ENCODE results near the gene KANSL1L.
"Not testable (repeated sequence)": the region's sequence is repeated elsewhere in the genome, so short reads cannot be mapped to it uniquely, and the experiment has no call there.

Gene KANSL1L, protein sequence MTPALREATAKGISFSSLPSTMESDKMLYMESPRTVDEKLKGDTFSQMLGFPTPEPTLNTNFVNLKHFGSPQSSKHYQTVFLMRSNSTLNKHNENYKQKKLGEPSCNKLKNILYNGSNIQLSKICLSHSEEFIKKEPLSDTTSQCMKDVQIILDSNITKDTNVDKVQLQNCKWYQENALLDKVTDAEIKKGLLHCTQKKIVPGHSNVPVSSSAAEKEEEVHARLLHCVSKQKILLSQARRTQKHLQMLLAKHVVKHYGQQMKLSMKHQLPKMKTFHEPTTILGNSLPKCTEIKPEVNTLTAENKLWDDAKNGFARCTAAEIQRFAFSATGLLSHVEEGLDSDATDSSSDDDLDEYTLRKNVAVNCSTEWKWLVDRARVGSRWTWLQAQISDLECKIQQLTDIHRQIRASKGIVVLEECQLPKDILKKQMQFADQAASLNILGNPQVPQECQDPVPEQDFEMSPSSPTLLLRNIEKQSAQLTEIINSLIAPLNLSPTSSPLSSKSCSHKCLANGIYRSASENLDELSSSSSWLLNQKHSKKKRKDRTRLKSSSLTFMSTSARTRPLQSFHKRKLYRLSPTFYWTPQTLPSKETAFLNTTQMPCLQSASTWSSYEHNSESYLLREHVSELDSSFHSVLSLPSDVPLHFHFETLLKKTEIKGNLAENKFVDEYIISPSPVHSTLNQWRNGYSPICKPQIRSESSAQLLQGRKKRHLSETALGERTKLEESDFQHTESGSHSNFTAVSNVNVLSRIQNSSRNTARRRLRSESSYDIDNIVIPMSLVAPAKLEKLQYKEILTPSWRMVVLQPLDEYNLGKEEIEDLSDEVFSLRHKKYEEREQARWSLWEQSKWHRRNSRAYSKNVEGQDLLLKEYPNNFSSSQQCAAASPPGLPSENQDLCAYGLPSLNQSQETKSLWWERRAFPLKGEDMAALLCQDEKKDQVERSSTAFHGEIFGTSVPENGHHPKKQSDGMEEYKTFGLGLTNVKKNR

GRCh38 chr2:210171309-210172218, at the start of gene KANSL1L:
Gene KANSL1L (minus strand): TSS chr2:210171409. CDS start chr2:210154582, 16,827 bp downstream.
- DNase-seq, result peak; percentile 95 to 96

- DNase-seq, result no peak
These were observed 43.9 kb upstream of the KANSL1L start for GRCh38 chr2:210215120-210215519.

DNA sequence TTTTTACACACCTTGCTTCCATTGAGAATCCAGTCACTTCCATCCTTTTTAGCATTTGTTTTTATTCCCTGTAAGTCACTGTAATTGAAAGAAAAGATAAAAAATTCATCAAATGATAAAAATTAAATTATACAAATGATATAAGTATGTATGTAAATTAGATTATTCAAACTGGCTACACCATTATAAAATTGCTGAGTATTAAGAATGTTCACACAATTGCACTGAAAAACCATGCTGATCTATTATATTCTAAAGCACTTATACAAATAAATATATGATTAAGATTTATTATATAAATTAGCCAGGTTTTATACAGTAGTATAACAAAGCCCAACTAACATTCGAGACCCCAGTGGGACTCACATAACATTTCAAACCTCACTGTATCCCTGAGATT, 39.0 kb upstream of the KANSL1L start:
- DNase-seq, result no peak

- no peak for DNase-seq
These were observed 36.7 kb upstream of the KANSL1L start for GRCh38 chr2:210207929-210208328.

GRCh38 chr2:210203558-210203957, 32.3 kb upstream of the KANSL1L start:
- DNase-seq, result no peak

DNA sequence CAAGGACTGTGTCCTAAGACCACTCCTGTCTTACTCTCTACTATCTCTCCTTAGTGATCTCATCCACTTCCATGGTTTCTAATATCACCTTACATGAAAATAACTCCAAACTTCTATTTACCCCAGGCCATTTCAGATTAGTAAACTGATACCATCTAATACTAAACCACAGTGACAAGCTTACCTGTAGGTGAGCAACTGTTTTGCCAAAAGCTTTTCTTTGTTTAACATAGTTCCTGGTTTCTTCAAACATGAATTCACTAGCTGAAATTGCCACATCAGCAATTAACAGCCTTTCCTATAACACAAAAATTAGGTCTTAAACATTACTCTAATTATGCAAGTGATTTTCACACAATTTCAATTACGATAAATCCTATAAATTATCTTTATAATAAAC, 31.9 kb upstream of the KANSL1L start:
- DNase-seq, result no peak

DNA sequence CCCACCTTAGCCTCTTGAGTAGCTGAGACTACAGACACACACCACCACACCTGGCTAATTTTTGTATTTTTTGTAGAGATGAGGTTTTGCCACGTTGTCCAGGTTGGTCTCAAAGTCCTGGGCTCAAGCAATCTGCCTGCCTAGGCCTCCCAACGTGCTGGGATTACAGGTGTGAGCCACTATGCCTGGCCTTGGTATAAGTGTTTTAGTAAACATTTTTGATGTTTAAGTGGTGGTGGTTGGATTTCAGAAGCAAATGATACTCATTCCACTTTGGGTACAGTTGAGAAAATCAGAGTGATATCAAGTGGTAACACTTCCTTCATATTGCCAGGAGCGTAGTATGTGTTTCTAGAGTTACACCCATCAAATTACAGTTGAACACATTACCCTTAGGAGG, 28.6 kb upstream of the KANSL1L start:
- no peak for DNase-seq

DNA sequence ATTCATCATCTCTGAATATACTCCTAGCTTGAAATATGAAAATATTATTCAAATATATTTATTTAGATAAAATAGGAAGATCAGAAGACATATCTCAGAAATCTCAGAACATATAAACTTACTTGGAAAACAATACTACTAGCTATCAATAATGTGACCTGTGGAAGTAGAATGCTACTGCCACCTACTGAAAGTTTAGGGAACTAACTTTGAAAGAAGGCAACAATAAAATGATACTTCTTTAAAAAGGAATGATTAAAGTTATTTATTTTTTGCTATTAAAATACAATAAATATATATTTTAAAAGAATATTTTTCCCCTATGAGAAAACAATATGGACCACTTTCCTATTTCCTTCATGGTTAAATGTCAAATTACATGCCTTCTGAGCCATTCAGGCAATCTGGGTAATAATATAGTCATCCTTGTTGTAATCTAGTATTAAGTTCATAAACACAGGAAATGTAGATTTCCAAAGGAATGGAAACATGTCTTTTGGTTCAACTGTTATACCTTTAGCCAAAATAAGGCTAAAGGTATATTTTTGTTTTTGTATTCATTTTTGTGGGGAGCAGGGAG, 28.1 kb upstream of the KANSL1L start:
- DNase-seq, result peak in 1 of 2 donors; percentile 39

- DNase-seq, result no peak
These were observed 27.1 kb upstream of the KANSL1L start for GRCh38 chr2:210198326-210198725.

- no peak for DNase-seq
These were observed 26.5 kb upstream of the KANSL1L start for GRCh38 chr2:210197720-210198119.

DNA sequence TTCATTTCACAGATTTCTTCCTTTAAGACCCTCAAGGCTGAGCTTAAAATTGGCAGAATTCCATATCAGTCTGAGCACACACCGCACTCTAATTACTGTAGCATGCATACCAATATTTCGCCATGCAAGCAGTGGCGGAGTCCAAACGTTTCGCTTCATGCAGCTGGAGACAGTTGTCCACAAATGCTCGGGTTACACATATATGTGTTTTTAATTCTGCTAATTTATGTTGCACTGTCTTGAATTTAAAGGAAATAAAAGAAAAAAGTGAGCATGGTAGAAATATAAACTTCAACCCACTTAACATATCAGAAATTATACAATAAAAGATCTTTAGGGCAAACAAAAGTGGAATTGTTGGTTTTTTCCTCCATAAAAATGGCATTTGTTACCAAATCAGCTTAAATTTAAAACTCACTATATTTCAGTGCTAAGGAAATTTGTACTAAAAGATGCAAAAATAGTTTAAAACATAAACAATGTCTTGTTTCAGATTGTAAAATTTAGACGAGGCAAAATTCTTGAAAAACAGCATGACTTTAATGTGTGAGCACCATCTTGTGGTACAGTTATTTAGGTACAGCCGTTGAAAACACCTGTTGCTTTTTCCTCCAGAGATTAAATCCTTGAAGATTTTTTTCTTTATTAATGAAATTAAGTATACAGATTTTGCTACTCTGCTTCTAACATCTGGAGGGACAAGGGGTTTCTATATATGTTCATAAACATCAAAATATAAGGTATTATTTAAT, 24.1 kb upstream of the KANSL1L start:
- DNase-seq, result peak in 1 of 2 donors; percentile 57

DNA sequence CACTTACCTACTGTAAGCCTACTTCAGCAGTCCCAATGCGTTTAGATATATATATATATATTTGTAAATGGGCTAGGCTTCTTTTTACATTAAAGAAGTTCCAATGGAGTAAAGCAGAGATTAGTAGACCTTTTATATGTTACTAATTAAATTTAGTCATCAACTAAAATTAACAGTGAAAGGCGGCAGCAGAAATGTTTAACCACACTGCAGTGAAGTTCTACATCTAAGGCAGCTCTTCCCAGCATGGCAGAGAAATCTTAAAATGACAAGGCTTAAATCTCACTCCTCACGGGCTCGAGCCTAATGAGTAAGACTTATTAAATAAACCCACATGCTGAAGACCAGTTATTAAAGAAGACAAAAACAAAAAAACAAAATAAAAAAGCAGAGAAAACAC, 19.1 kb upstream of the KANSL1L start:
- DNase-seq, result no peak

- no peak for DNase-seq
These were observed 18.4 kb upstream of the KANSL1L start for GRCh38 chr2:210189452-210190138.

DNA sequence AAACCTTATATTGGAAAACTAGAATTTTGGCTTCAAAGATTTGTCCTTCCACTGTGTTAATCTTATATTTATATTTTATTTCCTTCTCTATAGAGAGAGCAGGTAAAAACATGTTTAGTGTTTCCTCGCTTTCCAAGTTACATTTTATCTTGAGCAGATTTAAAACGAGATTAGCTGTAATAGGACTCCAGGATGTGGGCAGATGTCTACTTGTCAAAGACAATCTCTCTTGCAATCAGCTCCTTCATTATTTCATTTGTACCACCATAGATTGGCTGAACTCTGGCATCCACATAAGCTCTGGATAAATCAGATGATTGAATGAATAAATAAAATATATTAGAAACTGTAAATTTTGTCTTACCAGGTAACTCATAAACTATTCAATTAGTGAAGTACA, 17.5 kb upstream of the KANSL1L start:
- DNase-seq, result no peak

DNA sequence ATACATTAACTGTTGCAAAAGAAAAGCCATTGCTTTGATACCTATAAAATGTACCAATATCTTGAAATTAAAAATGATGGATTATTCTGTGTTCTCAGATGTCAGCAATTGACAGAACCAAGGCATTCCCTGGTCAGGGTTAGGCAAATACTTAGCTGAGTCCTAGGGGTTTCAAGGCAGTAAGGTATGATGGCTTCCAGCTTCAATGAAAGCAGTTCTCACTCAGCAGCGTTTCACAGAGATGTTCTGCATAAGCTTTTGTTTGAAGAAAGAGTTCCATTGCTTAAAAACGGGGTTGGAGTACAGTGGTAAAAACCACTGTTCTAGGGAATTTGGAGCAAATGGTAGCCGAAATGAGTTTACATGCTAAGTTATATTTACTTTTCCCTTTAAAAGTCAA, 17.0 kb upstream of the KANSL1L start:
- no peak for DNase-seq

DNA sequence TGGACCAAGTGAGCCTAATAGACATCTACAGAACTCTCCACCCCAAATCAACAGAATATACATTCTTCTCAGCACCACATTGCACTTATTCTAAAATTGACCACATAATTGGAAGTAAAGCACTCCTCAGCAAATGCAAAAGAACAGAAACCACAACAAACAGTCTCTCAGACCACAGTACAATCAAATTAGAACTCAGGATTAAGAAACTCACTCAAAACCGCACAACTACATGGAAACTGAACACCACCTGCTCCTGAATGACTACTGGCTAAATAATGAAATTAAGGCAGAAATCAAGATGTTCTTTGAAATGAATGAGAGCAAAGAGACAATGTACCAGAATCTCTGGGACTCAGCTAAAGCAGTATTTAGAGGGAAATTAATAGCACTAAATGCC, 12.7 kb upstream of the KANSL1L start:
- not testable (repeated sequence) for DNase-seq

GRCh38 chr2:210181606-210182088, 10.4 kb upstream of the KANSL1L start:
- not testable (repeated sequence) for DNase-seq

GRCh38 chr2:210181033-210181605, 9.9 kb upstream of the KANSL1L start:
- not testable (repeated sequence) for DNase-seq

DNA sequence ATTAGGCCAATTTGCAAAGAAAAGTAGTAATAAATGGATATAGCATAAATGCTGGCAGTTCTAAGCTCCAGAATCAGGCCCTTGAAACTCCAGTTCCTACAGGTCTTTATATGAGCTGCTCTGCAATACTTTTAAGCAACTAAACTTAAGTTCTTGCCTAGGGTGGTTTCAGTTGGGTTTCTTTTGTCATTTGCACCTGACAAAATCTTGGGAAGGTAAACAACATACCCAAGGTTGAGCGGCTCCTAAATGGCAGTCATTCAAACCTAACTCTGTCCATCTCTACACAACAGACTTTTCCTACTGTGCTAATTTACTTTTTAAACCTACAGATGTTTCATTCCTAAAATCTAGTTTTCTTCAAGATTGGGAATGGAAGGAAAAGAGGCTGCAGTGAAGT, 9.3 kb upstream of the KANSL1L start:
- DNase-seq, result no peak

GRCh38 chr2:210179351-210179990, 8.3 kb upstream of the KANSL1L start:
- DNase-seq, result no peak

Data from CD4-positive, alpha-beta T cell treated with Interleukin-1 beta for 1 hour (primary cell).